Natural killer cell treated with Interleukin-12 subunit alpha and Interleukin-12 subunit beta and Interleukin-15 and Interleukin-18, amount 100 ng/mL, for 72 hours (primary cell): ENCODE data around the gene CCR5. TPM values are rescaled to one million over a fixed set of nuclear protein-coding genes. Genes with fewer than 3 reads are reported as not detected.
"Not testable (repeated sequence)": the region's sequence is repeated elsewhere in the genome, so short reads cannot be mapped to it uniquely, and the experiment has no call there.

Experiments
- ATAC-seq, 2 donors: fragments of 150-1000 bp; cut with Tn5 transposase in 1 of 2; sonication (Bioruptor Pico), chemical (Tn5 transposase) in 1 of 2; 2 replicates each; pipeline ENCODE4 v1.10.0; 2021
- DNase-seq: peaks from one replicate; pipeline ENCODE4 v3.0.0; 2022; ENCODE audit warnings: low spot score
- H3K27ac Mint-ChIP-seq, 2 donors: 1 replicate in 1 of 2; 2 replicates in 1 of 2; pipeline ENCODE4 v1.8.0; 2022; ENCODE audit warnings: mixed read lengths in 2 of 2, mild to moderate bottlenecking in 1 of 2, moderate library complexity in 1 of 2
- H3K27me3 Mint-ChIP-seq, 2 donors: 1 replicate in 1 of 2; 2 replicates in 1 of 2; pipeline ENCODE4 v1.8.0; 2022; ENCODE audit warnings: mixed read lengths in 2 of 2
- H3K36me3 Mint-ChIP-seq: one replicate; pipeline ENCODE4 v1.8.0; 2022; ENCODE audit warnings: mixed read lengths
- H3K4me1 Mint-ChIP-seq, 2 donors: 1 replicate in 1 of 2; 2 replicates in 1 of 2; pipeline ENCODE4 v1.8.0; 2022; ENCODE audit warnings: low read depth in 2 of 2, mixed read lengths in 2 of 2, mild to moderate bottlenecking in 1 of 2
- H3K4me3 Mint-ChIP-seq: one replicate; pipeline ENCODE4 v1.8.0; 2022; ENCODE audit warnings: mixed read lengths
- H3K9me3 Mint-ChIP-seq: 2 replicates; pipeline ENCODE4 v1.8.0; 2022; ENCODE audit warnings: mixed read lengths
- total RNA-seq, 2 donors: library from RNA; stranded (reverse); gene quantifications; one replicate each; pipeline ENCODE4 v1.2.3, GENCODE V29; 2022

The CCR5 gene
- 10 to 100 TPM; 28.3 to 46.2 TPM for total RNA-seq

DNA sequence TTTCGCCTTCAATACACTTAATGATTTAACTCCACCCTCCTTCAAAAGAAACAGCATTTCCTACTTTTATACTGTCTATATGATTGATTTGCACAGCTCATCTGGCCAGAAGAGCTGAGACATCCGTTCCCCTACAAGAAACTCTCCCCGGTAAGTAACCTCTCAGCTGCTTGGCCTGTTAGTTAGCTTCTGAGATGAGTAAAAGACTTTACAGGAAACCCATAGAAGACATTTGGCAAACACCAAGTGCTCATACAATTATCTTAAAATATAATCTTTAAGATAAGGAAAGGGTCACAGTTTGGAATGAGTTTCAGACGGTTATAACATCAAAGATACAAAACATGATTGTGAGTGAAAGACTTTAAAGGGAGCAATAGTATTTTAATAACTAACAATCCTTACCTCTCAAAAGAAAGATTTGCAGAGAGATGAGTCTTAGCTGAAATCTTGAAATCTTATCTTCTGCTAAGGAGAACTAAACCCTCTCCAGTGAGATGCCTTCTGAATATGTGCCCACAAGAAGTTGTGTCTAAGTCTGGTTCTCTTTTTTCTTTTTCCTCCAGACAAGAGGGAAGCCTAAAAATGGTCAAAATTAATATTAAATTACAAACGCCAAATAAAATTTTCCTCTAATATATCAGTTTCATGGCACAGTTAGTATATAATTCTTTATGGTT is at the start of gene CCR5:
TSS of gene CCR5 (plus strand) at position 108 of the 680 bp plus-strand sequence. CDS start 1,957 bp downstream, outside the sequence.
- ATAC-seq (peak; percentile 56 to 61), DNase-seq (no peak)
- no peaks in the 10 kb centered on the region for H3K9me3 Mint-ChIP-seq
- no peaks in the 10 kb centered on the region for H3K27me3 Mint-ChIP-seq
- peak within 1 kb of the TSS; percentile 83 for H3K4me3 Mint-ChIP-seq
- peak within 1 kb of the TSS; percentile 93 to 94 for H3K27ac Mint-ChIP-seq
- H3K36me3 Mint-ChIP-seq = peaks cover 15% of the 10 kb centered on the region
- H3K4me1 Mint-ChIP-seq = peaks cover 75 to 92% of the 10 kb centered on the region in 2 donors

DNA sequence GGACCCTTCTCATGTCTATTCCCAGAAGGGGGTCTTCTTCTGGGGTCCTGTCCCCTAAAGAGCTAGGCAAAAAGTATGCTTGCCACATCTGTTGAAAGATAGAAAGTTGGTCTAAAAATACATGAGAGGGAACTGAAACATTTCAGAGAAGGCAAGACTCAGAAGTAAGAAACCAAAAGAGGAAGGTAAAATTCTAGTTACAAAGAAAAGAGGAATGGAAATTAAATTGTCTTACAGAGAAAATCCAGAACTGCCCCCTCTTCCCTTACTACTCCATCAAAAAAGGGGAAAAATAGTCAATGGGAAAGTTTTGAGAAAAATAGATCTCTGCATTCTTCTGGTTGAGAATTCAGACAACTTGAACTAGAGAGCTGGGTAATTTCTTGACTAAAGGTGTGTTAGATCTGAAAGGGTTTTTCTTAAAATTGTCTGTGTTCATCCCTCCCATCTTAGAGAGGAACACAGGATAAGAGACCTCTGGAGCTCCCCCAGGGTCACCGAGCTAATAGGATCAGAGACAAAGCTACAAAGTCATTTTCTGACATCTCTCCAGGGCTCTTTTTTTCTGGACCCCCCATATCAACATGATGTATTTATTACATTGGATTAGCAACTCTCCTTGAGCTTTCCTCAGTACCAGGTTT is 49.2 kb upstream of the CCR5 start:
- Mint-ChIP-seq H3K4me3 (no peak overlapping the region), H3K27me3 (no peaks in the 10 kb centered on the region), H3K9me3 (peaks cover 4% of the 10 kb centered on the region), H3K36me3 (peaks cover 10% of the 10 kb centered on the region), H3K4me1 (peaks cover 11 to 20% of the 10 kb centered on the region in 2 donors), H3K27ac (peak overlapping the region in 1 of 2 donors; percentile 27)
- ATAC-seq (no peak), DNase-seq (no peak)

DNA sequence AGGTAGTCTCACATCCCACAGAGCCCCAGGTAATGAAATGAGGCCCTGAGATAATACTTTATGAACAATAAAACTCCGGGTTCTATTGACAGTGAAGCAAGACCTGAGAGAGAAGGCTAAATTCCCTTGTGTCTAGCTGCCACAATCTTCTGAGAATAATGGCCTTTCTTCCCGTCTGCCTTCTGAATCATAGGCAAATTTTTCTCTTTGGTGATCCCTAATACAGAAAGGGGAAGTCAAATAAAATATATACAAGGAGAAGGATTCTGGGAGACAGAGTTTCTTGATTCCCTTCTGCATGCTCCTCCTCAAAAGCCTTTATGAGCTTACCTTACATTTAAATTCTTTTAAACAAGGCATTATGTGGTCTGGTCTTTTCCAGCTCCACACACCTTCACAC is 46.7 kb upstream of the CCR5 start:
- DNase-seq (no peak), ATAC-seq (no peak)
- H3K36me3 Mint-ChIP-seq = peaks cover 5% of the 10 kb centered on the region
- peaks cover 4% of the 10 kb centered on the region for H3K9me3 Mint-ChIP-seq
- no peaks in the 10 kb centered on the region for H3K27me3 Mint-ChIP-seq
- no peak overlapping the region for H3K27ac Mint-ChIP-seq
- no peak overlapping the region for H3K4me3 Mint-ChIP-seq
- H3K4me1 Mint-ChIP-seq = peaks cover 0 to 14% of the 10 kb centered on the region in 2 donors

DNA sequence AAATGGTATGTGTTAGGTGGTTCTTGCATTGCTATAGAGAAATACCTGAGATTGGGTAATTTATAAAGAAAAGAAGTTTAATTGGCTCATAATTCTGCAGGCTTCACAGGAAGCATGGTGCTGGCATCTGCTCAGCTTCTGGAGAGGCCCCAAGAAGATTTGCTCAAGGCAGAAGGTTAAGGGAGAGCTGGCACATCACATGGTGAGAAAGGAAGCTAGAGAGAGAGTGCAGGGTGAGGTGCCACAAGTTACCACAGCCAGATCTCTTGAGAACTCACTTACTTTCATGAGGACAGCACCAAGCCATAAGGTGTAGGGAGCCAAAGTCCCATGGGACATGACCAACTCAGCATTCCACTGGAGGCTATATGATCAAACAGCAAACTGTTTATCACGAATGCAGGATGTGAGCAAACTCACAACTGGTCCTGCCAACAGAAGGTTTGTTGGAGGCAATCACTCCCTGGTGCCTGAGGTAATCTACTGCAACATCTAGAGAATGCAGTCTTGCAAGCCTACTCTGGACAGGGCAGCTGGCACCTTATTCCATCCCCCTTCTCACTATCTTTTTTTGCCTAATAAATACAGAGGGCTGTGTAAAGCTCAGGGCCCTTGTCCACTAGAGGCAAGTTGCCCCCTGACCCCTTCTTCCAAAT is 45.0 kb upstream of the CCR5 start:
- peak in 1 of 2 donors; percentile 15 for ATAC-seq
- peaks cover 4% of the 10 kb centered on the region for H3K9me3 Mint-ChIP-seq
- DNase-seq = no peak
- H3K36me3 Mint-ChIP-seq = peaks cover 5% of the 10 kb centered on the region
- H3K27me3 Mint-ChIP-seq = no peaks in the 10 kb centered on the region
- peaks cover 2 to 14% of the 10 kb centered on the region in 2 donors for H3K4me1 Mint-ChIP-seq
- peak overlapping the region; percentile 2 for H3K4me3 Mint-ChIP-seq
- peak overlapping the region in 1 of 2 donors; percentile 23 for H3K27ac Mint-ChIP-seq

DNA sequence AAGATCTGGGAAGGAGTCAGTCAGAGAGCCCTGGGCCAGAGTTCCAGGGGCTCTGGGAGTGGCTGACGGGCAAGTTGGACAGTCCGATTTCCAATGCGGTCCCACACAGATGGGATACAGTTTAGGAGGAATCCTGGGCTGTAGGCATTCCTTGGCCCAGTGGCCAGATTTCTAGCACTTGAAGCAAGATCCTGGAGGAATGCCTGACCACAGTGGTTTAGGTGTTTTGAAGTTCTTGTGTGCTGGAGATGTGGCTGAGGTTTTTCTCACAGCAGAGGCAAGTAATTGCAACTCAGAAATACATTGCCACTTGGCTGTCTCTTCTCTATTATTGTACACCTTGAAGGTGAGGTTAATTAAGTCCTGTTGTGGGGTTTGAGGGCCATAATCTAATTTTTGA is 40.1 kb upstream of the CCR5 start:
- not testable (repeated sequence) for H3K27me3 Mint-ChIP-seq, H3K9me3 Mint-ChIP-seq, H3K4me3 Mint-ChIP-seq, DNase-seq, ATAC-seq, H3K36me3 Mint-ChIP-seq
- H3K27ac Mint-ChIP-seq = peak overlapping the region in 1 of 2 donors; percentile 67
- peaks cover 28 to 43% of the 10 kb centered on the region in 2 donors for H3K4me1 Mint-ChIP-seq

DNA sequence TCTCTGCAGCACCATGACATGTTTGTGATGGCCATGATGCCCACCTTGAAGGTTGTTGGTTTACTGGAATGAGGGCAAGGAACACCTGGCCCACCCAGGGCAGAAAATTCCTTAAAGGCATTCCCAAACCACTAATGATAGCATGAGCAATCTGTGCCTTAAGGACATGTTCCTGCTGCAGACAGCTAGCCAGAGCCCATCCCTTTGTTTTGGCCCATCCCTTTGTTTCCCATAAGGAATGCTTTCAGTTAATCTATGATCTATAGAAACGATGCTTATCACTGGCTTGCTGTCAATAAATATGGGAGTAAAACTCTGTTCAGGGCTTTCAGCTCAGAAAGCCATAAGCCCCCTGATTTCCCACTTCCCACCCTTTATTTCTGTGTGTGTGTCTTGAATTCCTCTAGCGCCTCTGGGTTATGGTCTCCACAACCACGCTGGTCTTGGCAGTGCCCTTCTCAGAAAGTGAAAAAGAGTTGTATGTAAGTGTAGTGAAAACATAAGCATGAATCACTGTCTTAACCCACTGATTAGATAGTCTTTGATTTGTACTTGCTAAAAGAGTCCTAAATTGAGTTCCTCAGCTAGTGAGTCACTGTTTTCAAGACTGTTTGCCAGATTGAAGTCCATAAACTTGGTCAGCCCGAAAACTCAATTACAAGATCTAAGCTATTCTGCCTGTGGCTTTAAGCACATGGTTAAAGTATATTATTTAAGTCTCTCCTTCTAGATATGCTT is 35.8 kb upstream of the CCR5 start:
- peak; percentile 65 to 93 for ATAC-seq
- no peak for DNase-seq
- Mint-ChIP-seq H3K9me3 (peaks cover 19% of the 10 kb centered on the region), H3K4me1 (peaks cover 42 to 60% of the 10 kb centered on the region in 2 donors), H3K36me3 (peaks cover 22% of the 10 kb centered on the region), H3K27ac (peak overlapping the region in 1 of 2 donors; percentile 60), H3K4me3 (peak overlapping the region; percentile 57), H3K27me3 (peaks cover 0 to 3% of the 10 kb centered on the region in 2 donors)

DNA sequence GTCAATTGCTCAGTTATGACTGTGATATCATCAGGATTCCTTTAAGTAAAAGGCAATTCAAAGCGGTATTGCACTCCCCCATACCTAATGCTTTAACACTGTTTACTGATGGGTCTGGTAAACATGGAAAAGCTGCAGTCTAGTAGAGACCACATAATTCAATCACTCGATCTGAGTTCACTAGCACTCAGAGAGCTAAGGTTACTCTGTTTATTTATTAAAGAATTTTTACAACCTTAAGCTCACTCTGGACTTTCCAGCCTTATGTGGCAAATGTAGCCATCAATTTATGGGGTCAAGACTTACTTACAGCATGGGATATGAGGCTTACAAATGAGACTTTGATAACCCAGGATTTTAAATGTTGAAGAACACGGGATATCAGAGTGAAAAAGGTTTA is 35.2 kb upstream of the CCR5 start:
- peaks cover 21% of the 10 kb centered on the region for H3K9me3 Mint-ChIP-seq
- peak overlapping the region in 1 of 2 donors; percentile 60 for H3K27ac Mint-ChIP-seq
- no peak for ATAC-seq
- H3K4me3 Mint-ChIP-seq = peak overlapping the region; percentile 57
- DNase-seq = no peak
- peaks cover 0 to 3% of the 10 kb centered on the region in 2 donors for H3K27me3 Mint-ChIP-seq
- peaks cover 26% of the 10 kb centered on the region for H3K36me3 Mint-ChIP-seq
- H3K4me1 Mint-ChIP-seq = peaks cover 42 to 60% of the 10 kb centered on the region in 2 donors

DNA sequence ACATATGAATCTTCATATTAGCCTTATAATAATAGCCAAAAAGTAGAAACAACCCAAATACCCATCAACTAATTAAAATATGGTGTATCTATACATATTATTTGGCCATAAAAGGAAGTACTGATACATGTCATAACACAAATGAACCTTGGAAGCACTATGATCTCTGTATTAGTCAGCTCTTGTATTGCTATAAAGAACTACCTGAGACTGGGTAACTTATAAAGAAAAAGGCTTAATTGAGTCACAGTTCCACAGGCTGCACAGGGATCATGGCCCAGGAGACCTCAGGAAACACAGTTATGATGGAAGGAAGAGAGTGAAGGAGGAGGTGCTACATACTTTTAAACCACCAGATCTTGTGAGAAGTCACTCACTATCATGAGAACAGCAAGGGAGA is 32.8 kb upstream of the CCR5 start:
- H3K36me3 Mint-ChIP-seq = peaks cover 21% of the 10 kb centered on the region
- H3K27ac Mint-ChIP-seq = peak overlapping the region; percentile 50 to 63
- no peak overlapping the region for H3K4me3 Mint-ChIP-seq
- H3K9me3 Mint-ChIP-seq = peaks cover 15% of the 10 kb centered on the region
- no peak for DNase-seq
- H3K27me3 Mint-ChIP-seq = no peaks in the 10 kb centered on the region
- peak in 1 of 2 donors; percentile 75 for ATAC-seq
- peaks cover 26 to 39% of the 10 kb centered on the region in 2 donors for H3K4me1 Mint-ChIP-seq

DNA sequence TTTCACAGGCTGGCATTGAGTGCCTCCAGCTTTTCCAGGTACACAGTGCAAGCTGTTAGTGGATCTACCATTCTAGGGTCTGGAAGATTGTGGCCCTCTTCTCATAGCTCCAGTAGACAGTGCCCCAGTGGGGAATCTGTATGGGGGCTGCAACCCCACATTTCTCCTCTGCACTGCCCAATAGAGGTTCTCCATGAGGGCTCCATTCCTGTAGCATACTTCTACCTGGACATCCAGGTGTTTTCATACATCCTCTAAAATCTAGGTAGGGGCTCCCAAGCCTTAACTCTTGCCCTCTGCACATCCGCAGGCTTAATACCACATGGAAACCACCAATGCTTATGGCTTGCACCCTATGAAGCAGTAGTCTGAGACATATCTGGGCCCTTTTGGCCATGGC is 31.9 kb upstream of the CCR5 start:
- H3K4me3 Mint-ChIP-seq = no peak overlapping the region
- ATAC-seq (no peak), DNase-seq (no peak)
- no peaks in the 10 kb centered on the region for H3K27me3 Mint-ChIP-seq
- peaks cover 21 to 32% of the 10 kb centered on the region in 2 donors for H3K4me1 Mint-ChIP-seq
- peaks cover 15% of the 10 kb centered on the region for H3K9me3 Mint-ChIP-seq
- no peak overlapping the region for H3K27ac Mint-ChIP-seq
- peaks cover 21% of the 10 kb centered on the region for H3K36me3 Mint-ChIP-seq

DNA sequence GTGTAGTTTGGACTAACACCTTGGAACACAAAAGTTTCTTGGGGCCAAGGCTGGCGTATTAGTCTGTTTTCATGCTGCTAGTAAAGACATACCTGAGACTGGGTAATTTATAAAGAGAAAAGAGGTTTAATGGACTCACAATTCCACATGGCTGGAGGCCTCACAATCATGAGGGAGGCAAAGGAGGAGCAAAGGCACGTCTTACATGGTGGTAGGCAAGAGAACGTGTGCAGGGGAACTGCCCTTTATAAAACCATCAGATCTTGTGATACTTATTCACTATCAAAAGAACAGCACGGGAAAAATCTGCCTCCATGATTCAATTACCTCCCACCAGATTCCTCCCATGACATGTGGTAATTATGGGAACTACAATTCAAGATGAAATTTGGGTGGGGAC is 26.3 kb upstream of the CCR5 start:
- peaks cover 8% of the 10 kb centered on the region for H3K9me3 Mint-ChIP-seq
- H3K4me1 Mint-ChIP-seq = peaks cover 11 to 21% of the 10 kb centered on the region in 2 donors
- H3K27me3 Mint-ChIP-seq = no peaks in the 10 kb centered on the region
- H3K4me3 Mint-ChIP-seq = no peak overlapping the region
- DNase-seq = no peak
- H3K36me3 Mint-ChIP-seq = peaks cover 21% of the 10 kb centered on the region
- ATAC-seq = no peak
- peak overlapping the region in 1 of 2 donors; percentile 38 for H3K27ac Mint-ChIP-seq

DNA sequence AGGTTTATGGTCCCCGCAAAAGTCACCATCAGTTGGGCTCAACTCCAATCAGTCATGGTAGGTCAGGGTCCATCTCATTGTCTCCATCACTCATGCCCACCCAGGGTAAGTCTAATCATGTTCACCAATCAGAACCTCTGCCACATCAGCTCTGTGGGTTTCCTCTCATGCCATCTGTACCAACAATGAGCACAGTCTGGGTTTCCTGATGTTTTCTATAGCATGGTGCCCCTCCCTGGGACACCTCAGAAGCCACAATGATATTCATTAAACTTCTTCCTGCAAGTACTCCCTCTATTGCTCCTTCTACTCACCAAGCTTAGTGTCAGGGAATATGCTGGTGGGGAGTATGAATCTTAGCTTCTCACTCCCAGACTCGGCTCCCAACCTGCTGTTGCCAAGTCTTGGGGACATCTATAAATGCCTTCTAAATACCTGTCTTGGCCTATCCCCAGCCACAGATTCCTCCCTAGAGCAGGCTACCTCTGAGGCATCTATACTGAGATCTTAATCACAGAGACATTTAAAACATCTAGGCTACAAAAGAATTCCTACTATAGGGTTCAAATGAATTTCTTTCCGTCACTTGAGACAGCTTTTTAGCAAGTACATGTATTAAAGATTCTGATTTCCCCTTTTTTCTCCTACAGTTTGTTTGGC is 21.8 kb upstream of the CCR5 start:
- Mint-ChIP-seq H3K27ac (peak overlapping the region; percentile 92 to 96), H3K36me3 (peaks cover 13% of the 10 kb centered on the region), H3K9me3 (peaks cover 2% of the 10 kb centered on the region), H3K27me3 (no peaks in the 10 kb centered on the region), H3K4me3 (peak overlapping the region; percentile 78), H3K4me1 (peaks cover 51 to 59% of the 10 kb centered on the region in 2 donors)
- DNase-seq = no peak
- peak in 1 of 2 donors; percentile 55 for ATAC-seq

DNA sequence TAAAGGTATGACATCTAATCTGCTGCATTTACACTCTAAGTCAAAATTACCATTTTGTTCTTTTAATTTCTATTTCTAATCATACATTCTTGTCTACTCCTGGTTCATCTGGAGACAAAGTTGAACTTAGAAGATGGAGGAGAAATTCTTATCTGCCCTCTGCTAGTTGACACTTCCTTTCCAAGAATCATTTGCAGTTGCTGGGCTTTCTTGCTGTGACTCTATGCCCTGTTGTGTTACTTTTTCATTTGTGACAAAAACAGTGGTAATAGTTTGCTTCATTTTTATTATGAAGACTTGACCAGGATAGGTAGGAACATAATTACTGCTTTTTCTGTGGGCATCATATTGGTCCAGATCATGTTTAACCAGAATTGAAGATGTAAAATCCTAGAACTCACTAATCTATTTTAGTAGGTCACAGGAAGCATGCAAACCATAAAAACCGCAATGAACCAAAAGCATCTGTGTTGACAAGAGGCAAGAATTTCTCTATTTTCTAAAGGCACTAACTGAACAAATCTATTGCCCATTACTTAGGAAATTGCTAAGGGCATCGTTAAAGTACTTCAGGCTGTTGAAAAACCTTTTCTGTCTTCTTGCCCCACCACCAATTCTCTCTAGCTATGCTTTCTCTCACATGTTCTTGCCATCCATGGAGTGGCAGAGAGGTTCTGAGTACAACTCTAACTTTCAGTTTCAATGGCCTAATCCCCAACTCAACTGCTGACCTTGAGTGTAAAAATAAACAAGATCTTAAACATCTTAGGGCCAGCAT is 21.1 kb upstream of the CCR5 start:
- peaks cover 2% of the 10 kb centered on the region for H3K9me3 Mint-ChIP-seq
- H3K4me3 Mint-ChIP-seq = peak overlapping the region; percentile 78
- DNase-seq (no peak), ATAC-seq (peak; percentile 77 to 88)
- H3K27me3 Mint-ChIP-seq = no peaks in the 10 kb centered on the region
- peaks cover 13% of the 10 kb centered on the region for H3K36me3 Mint-ChIP-seq
- H3K27ac Mint-ChIP-seq = peak overlapping the region; percentile 92 to 96
- H3K4me1 Mint-ChIP-seq = peaks cover 55 to 66% of the 10 kb centered on the region in 2 donors
